Skeletal muscle tissue (tissue), 4 donors: ENCODE data around the gene JARID2. TPM values are rescaled to one million over a fixed set of nuclear protein-coding genes. Genes with fewer than 3 reads are reported as not detected.

Source experiments
- H3K27ac ChIP-seq: one replicate; pipeline ENCODE4 v1.7.0; 2013; ENCODE audit warnings: mild to moderate bottlenecking, low read depth, low read length, inconsistent platforms
- H3K27me3 ChIP-seq, 3 donors: one replicate each; pipeline ENCODE4 v1.7.0; 2013; ENCODE audit warnings: low read length in 3 of 3; ENCODE audit not compliant: control insufficient read depth in 3 of 3, insufficient read depth in 3 of 3
- H3K36me3 ChIP-seq, 3 donors: one replicate each; pipeline ENCODE4 v1.7.0; 2013; ENCODE audit warnings: low read length in 3 of 3; ENCODE audit not compliant: control insufficient read depth in 3 of 3, insufficient read depth in 3 of 3
- H3K4me1 ChIP-seq, 3 donors: one replicate each; pipeline ENCODE4 v1.7.0; 2013; ENCODE audit warnings: low read length in 3 of 3, mild to moderate bottlenecking in 3 of 3; ENCODE audit not compliant: control insufficient read depth in 3 of 3, insufficient read depth in 3 of 3
- H3K4me3 ChIP-seq, 3 donors: one replicate each; pipeline ENCODE4 v1.7.0; 2013; ENCODE audit warnings: low read length in 3 of 3
- H3K9ac ChIP-seq, 3 donors: one replicate each; pipeline ENCODE4 v1.7.0; 2013; ENCODE audit warnings: low read length in 3 of 3, mild to moderate bottlenecking in 3 of 3, moderate library complexity in 2 of 3, low read depth in 1 of 3
- H3K9me3 ChIP-seq, 3 donors: one replicate each; pipeline ENCODE4 v1.7.0; 2013; ENCODE audit warnings: low read length in 3 of 3; ENCODE audit not compliant: control insufficient read depth in 3 of 3
- total RNA-seq: library from RNA; depleted of rRNA; stranded (reverse); fragments of >200 nt; gene quantifications from one replicate; pipeline ENCODE4 v1.2.3, GENCODE V29; 2014
- donor health status: Osteomylitis.

JARID2 gene
- total RNA-seq, 1 donor from 2014 or later = 12.0 TPM

GRCh38 chr6:15389084-15389764 is 143.4 kb downstream of the JARID2 start:
- peak overlapping the region in 1 of 3 donors; percentile 31 for H3K4me3 ChIP-seq
- no peaks in the 10 kb centered on the region for H3K9me3 ChIP-seq
- H3K36me3 ChIP-seq = no peaks in the 10 kb centered on the region
- H3K27ac ChIP-seq = peak overlapping the region; percentile 76
- H3K27me3 ChIP-seq = no peaks in the 10 kb centered on the region
- H3K9ac ChIP-seq = peak overlapping the region in 1 of 3 donors; percentile 65
- peaks cover 44 to 62% (median 51%) of the 10 kb centered on the region in 3 donors for H3K4me1 ChIP-seq

- Histone ChIP-seq H3K36me3 (no peaks in the 10 kb centered on the region), H3K4me1 (peaks cover 42 to 57% (median 51%) of the 10 kb centered on the region in 3 donors), H3K9me3 (no peaks in the 10 kb centered on the region), H3K4me3 (peak overlapping the region; percentile 34 to 60 (median 37)), H3K27ac (peak overlapping the region; percentile 76), H3K27me3 (no peaks in the 10 kb centered on the region), H3K9ac (peak overlapping the region; percentile 18 to 65 (median 54))
Observed at GRCh38 chr6:15389765-15390723, 144.2 kb downstream of the JARID2 start.

GRCh38 chr6:15391500-15391899 is 145.6 kb downstream of the JARID2 start:
- no peak overlapping the region for H3K27ac ChIP-seq
- no peaks in the 10 kb centered on the region for H3K9me3 ChIP-seq
- no peaks in the 10 kb centered on the region for H3K27me3 ChIP-seq
- no peak overlapping the region for H3K9ac ChIP-seq
- peaks cover 40 to 51% (median 48%) of the 10 kb centered on the region in 3 donors for H3K4me1 ChIP-seq
- H3K4me3 ChIP-seq = no peak overlapping the region
- H3K36me3 ChIP-seq = no peaks in the 10 kb centered on the region

- no peak overlapping the region for H3K4me3 ChIP-seq
- H3K36me3 ChIP-seq = no peaks in the 10 kb centered on the region
- H3K27ac ChIP-seq = no peak overlapping the region
- H3K9ac ChIP-seq = no peak overlapping the region
- peaks cover 39 to 48% (median 43%) of the 10 kb centered on the region in 3 donors for H3K4me1 ChIP-seq
- H3K27me3 ChIP-seq = no peaks in the 10 kb centered on the region
- no peaks in the 10 kb centered on the region for H3K9me3 ChIP-seq
Observed at GRCh38 chr6:15392182-15392581, 146.3 kb downstream of the JARID2 start.

- H3K4me3 ChIP-seq = no peak overlapping the region
- H3K27ac ChIP-seq = no peak overlapping the region
- no peaks in the 10 kb centered on the region for H3K9me3 ChIP-seq
- no peaks in the 10 kb centered on the region for H3K36me3 ChIP-seq
- no peaks in the 10 kb centered on the region for H3K27me3 ChIP-seq
- peaks cover 39 to 53% (median 39%) of the 10 kb centered on the region in 3 donors for H3K4me1 ChIP-seq
- H3K9ac ChIP-seq = no peak overlapping the region
Observed at GRCh38 chr6:15393605-15394004, 147.7 kb downstream of the JARID2 start.

GRCh38 chr6:15395087-15395486 is 149.2 kb downstream of the JARID2 start:
- Histone ChIP-seq H3K9me3 (no peaks in the 10 kb centered on the region), H3K9ac (no peak overlapping the region), H3K4me3 (no peak overlapping the region), H3K36me3 (no peaks in the 10 kb centered on the region), H3K27me3 (no peaks in the 10 kb centered on the region), H3K27ac (no peak overlapping the region), H3K4me1 (peaks cover 38 to 52% (median 39%) of the 10 kb centered on the region in 3 donors)

- Histone ChIP-seq H3K36me3 (no peaks in the 10 kb centered on the region), H3K27me3 (no peaks in the 10 kb centered on the region), H3K27ac (no peak overlapping the region), H3K9ac (no peak overlapping the region), H3K4me3 (no peak overlapping the region), H3K9me3 (no peaks in the 10 kb centered on the region), H3K4me1 (peaks cover 33 to 44% (median 35%) of the 10 kb centered on the region in 3 donors)
Observed at GRCh38 chr6:15396808-15397207, 150.9 kb downstream of the JARID2 start.

- Histone ChIP-seq H3K9ac (no peak overlapping the region), H3K4me1 (peaks cover 43 to 51% (median 44%) of the 10 kb centered on the region in 3 donors), H3K4me3 (no peak overlapping the region), H3K36me3 (no peaks in the 10 kb centered on the region), H3K27me3 (no peaks in the 10 kb centered on the region), H3K9me3 (no peaks in the 10 kb centered on the region), H3K27ac (no peak overlapping the region)
Observed at GRCh38 chr6:15398633-15399275, 152.9 kb downstream of the JARID2 start.

GRCh38 chr6:15399641-15400470 is 154.0 kb downstream of the JARID2 start:
- H3K9me3 ChIP-seq = no peaks in the 10 kb centered on the region
- peak overlapping the region; percentile 57 to 64 (median 61) for H3K4me3 ChIP-seq
- no peaks in the 10 kb centered on the region for H3K27me3 ChIP-seq
- no peaks in the 10 kb centered on the region for H3K36me3 ChIP-seq
- H3K9ac ChIP-seq = peak overlapping the region; percentile 54 to 79 (median 59)
- H3K4me1 ChIP-seq = peaks cover 51 to 62% (median 55%) of the 10 kb centered on the region in 3 donors
- H3K27ac ChIP-seq = peak overlapping the region; percentile 78
